Measurements from ENCODE around the gene POLR2H.

- no peak for TF ChIP-seq POLR2A (IDR thresholded peaks at IDR 0.05)
- no peak for TF ChIP-seq POLR2AphosphoS5 (IDR thresholded peaks at IDR 0.05)
- TF ChIP-seq, protein P1, sequence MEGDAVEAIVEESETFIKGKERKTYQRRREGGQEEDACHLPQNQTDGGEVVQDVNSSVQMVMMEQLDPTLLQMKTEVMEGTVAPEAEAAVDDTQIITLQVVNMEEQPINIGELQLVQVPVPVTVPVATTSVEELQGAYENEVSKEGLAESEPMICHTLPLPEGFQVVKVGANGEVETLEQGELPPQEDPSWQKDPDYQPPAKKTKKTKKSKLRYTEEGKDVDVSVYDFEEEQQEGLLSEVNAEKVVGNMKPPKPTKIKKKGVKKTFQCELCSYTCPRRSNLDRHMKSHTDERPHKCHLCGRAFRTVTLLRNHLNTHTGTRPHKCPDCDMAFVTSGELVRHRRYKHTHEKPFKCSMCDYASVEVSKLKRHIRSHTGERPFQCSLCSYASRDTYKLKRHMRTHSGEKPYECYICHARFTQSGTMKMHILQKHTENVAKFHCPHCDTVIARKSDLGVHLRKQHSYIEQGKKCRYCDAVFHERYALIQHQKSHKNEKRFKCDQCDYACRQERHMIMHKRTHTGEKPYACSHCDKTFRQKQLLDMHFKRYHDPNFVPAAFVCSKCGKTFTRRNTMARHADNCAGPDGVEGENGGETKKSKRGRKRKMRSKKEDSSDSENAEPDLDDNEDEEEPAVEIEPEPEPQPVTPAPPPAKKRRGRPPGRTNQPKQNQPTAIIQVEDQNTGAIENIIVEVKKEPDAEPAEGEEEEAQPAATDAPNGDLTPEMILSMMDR (IDR thresholded peaks at IDR 0.05) = no peak
- TF ChIP-seq EP300 (IDR thresholded peaks at IDR 0.05) = no peak
These were observed 14.4 kb downstream of the POLR2H start for GRCh38 chr3:184375747-184376461.
